ENCODE results near the gene KARS1. TPM values are rescaled to one million over a fixed set of nuclear protein-coding genes. Genes with fewer than 3 reads are reported as not detected.

The KARS1 gene
- total RNA-seq, 1 experiment from 2014 or later = 119 TPM

GRCh38 chr16:75606507-75606906, 41.0 kb downstream of the KARS1 start:
- ATAC-seq = no peak
- CTCF ChIA-PET = no interaction called here
- no peaks in the 10 kb centered on the region for H3K27me3 ChIP-seq (ENCODE audit: control insufficient read depth, insufficient read depth, low read length)
- in situ Hi-C loops (cut with HindIII; ENCODE audit: low pct_unique_long_range_greater_than_20kb, low sequenced_read_pairs) = no loop called here
- H3K9me3 ChIP-seq (ENCODE audit: control insufficient read depth, insufficient read depth, low read depth, low read length) = no peaks in the 10 kb centered on the region
- POLR2A ChIA-PET = no interaction called here
- intact Hi-C loops (cut with micrococcal nuclease; ENCODE audit: unreplicated experiment) = no loop called here
- BruUV-seq (replicated peaks) = no TSS peak
- no peak overlapping the region for H3K27ac ChIP-seq (ENCODE audit: low read length)
- no peak for TF ChIP-seq TCF7L2 (IDR thresholded peaks at IDR 0.05; ENCODE audit: low read depth, low read length)
- TF ChIP-seq POLR2AphosphoS5 (IDR thresholded peaks at IDR 0.05; ENCODE audit: low read depth, low read length) = no peak
- no peak for TF ChIP-seq CTCF (IDR thresholded peaks at IDR 0.05)
- TF ChIP-seq SIN3A (IDR thresholded peaks at IDR 0.05; ENCODE audit: borderline replicate concordance, insufficient read depth, low read depth, low read length) = no peak
- TF ChIP-seq REST (IDR thresholded peaks at IDR 0.05; ENCODE audit: insufficient read depth in 1 of 2, low read depth in 2 of 2, low read length in 1 of 2) = no peak
- DNase-seq (ENCODE audit: low read depth, low spot score) = no peak
- H3K36me3 ChIP-seq (ENCODE audit: control insufficient read depth, insufficient read depth, low read length) = peaks cover 8% of the 10 kb centered on the region
- no peaks in the 10 kb centered on the region for H3K4me1 ChIP-seq (ENCODE audit: control insufficient read depth, insufficient read depth, low read length)
- H3K4me3 ChIP-seq (ENCODE audit: low read depth in 2 of 2, low read length in 2 of 2) = no peak overlapping the region

GRCh38 chr16:75603241-75603640, 44.2 kb downstream of the KARS1 start:
- H3K36me3 ChIP-seq (ENCODE audit: control insufficient read depth, insufficient read depth, low read length) = peaks cover 7% of the 10 kb centered on the region
- ChIA-PET POLR2A (no interaction called here), CTCF (no interaction called here)
- DNase-seq (ENCODE audit: low read depth, low spot score) (no peak), ATAC-seq (no peak)
- no peak overlapping the region for H3K27ac ChIP-seq (ENCODE audit: low read length)
- TF ChIP-seq TCF7L2 (IDR thresholded peaks at IDR 0.05; ENCODE audit: low read depth, low read length) (no peak), POLR2AphosphoS5 (IDR thresholded peaks at IDR 0.05; ENCODE audit: low read depth, low read length) (no peak), CTCF (IDR thresholded peaks at IDR 0.05) (no peak), REST (IDR thresholded peaks at IDR 0.05; ENCODE audit: insufficient read depth in 1 of 2, low read depth in 2 of 2, low read length in 1 of 2) (no peak), SIN3A (IDR thresholded peaks at IDR 0.05; ENCODE audit: borderline replicate concordance, insufficient read depth, low read depth, low read length) (no peak)
- intact Hi-C loops (cut with micrococcal nuclease; ENCODE audit: unreplicated experiment) = no loop called here
- in situ Hi-C loops (cut with HindIII; ENCODE audit: low pct_unique_long_range_greater_than_20kb, low sequenced_read_pairs) = no loop called here
- no peaks in the 10 kb centered on the region for H3K9me3 ChIP-seq (ENCODE audit: control insufficient read depth, insufficient read depth, low read depth, low read length)
- H3K4me3 ChIP-seq (ENCODE audit: low read depth in 2 of 2, low read length in 2 of 2) = no peak overlapping the region
- H3K4me1 ChIP-seq (ENCODE audit: control insufficient read depth, insufficient read depth, low read length) = no peaks in the 10 kb centered on the region
- H3K27me3 ChIP-seq (ENCODE audit: control insufficient read depth, insufficient read depth, low read length) = no peaks in the 10 kb centered on the region
- no TSS peak for BruUV-seq (replicated peaks)
